ENCODE measurements around the gene NUP50. TPM values are rescaled to one million over a fixed set of nuclear protein-coding genes. Genes with fewer than 3 reads are reported as not detected.
"Not testable (repeated sequence)": the region's sequence is repeated elsewhere in the genome, so short reads cannot be mapped to it uniquely, and the experiment has no call there.

The NUP50 gene
- polyA plus RNA-seq, 1 donor, result 18.7 TPM

- no peak for DNase-seq (ENCODE audit: low read depth)
Observed at GRCh38 chr22:45159652-45160462, 3.9 kb upstream of the NUP50 start.

- DNase-seq (ENCODE audit: low read depth), result no peak
Observed at GRCh38 chr22:45162531-45162930, 1.2 kb upstream of the NUP50 start.

DNA sequence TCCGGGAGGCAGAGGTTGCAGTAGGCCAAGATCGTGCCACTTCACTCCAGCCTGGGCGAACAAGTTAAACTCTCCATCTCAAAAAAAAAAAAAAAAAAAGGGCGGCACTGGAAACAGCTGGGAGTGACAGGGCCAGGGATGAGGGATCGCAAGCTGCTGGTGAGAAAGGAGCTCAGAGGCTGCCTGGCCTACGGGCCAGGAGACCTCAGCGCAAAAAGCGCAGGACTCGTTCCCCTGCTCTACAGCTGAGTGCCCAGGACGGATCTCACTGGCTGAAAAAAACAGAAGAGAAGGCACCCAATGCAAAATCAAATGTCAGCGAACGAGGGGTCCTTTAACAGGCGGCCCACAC, 650 bp upstream of the NUP50 start:
- peak; percentile 9 for DNase-seq (ENCODE audit: low read depth)

GRCh38 chr22:45164270-45165088, 754 bp downstream of the NUP50 start:
- DNase-seq (ENCODE audit: low read depth), result no peak

DNA sequence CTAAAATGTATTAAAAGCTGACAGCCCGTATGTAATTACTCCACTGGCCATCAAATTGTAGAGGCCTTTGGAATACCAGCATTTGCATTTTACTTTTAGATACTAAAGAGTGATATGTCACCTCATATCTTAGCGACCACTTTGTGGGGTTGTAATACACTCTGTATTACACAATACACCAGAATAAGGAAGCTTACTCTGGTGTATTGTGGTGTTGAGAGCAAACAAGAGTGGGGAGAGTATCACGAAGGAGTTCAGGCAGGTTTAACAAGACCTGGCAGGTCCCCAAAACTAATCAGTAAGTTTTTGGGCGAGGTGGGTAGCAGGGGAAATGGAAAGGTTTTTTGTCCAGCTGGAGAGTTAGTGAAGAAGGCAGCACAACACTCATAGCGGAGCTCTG, 3.2 kb downstream of the NUP50 start:
- DNase-seq (ENCODE audit: low read depth), result no peak

DNA sequence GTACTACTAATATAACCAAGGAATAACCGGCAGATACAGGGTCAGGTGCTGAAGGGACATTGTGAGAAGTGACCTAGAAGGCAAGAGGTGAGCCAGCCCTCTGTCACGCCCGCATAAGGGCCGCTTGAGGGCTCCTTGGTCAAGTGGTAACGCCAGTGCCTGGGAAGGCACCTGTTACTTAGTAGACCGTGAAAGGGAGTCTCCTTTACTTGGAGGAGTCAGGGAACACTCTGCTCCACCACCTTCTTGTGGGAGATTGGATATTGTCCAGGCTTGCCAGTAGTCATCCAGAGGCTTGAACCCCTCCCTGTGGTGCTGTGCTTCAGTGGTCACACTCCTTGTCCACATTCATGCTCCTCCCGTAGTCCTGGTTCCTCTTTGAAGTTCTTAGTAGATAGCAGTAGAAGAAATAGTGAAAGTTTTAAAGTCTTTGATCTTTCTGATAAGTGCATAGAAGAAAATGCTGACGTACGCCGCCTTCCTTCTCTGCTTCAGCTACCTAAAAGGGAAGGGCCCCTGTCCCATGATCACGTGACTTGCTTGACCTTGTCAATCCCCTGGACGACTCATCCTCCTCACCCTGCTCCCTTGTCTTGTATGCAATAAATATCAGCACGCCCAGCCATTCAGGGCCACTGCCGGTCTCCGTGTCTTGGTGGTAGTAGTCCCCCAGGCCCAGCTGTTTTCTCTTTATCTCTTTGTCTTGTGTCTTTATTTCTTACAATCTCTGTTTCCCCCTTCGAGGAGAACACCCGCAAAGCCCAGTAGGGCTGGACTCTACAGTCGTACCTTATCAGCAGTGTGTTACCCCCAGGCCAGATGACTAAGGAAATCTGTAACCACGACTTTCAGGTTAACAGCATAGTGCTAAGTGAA, 6.1 kb downstream of the NUP50 start:
- no peak for DNase-seq (ENCODE audit: low read depth)

DNA sequence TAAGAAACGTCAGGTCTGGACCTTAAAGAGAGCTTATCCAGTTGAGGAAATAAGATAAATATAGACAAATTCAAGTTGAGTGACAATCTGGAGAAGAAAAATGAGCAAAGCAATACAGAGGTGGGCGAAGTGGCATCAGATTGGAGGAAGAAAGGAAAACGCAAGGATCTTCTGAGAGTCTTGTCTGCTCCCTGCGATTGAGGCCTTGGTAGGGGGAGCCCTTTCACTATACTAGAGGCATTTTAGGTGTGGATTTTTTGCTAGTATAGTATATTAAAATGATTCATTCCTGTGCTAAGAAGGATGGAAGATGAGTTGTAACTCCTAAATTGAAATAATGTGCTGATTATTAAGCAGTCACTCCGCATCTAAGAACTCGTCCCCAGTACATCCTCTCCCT, 8.1 kb downstream of the NUP50 start:
- DNase-seq (ENCODE audit: low read depth), result no peak

DNA sequence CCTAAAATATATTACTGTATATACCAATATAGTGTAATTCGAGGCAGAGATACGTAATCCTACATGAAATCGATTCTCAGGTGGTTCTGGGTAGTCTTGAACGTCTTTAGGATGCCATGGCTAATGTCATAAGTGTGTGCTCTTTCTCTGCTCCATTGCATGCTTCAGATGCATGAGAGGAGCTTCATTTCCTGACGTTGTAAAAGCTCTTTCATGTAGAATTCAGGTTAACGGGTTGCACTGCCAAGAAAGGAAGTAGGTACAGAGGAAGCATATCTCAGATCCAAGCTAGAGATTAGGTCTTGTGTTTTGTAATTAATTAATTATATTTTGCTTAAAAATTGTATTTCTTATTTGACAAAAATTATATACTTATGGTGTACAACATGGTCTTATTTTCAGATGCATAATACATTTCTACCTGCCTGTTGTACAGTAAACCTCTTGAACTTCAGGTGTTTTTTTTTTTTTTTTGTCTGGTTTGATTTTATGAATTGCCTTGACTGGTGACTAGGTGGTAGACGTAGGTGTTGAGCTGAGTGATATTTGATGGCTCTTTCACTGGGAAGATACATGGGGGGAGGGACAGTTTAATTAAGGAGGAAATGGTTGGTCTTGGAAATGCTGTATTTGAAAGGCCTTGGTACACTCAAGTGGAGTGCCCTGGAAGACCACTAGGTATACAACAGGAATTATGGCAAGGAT, 9.3 kb downstream of the NUP50 start:
- DNase-seq (ENCODE audit: low read depth), result no peak

DNA sequence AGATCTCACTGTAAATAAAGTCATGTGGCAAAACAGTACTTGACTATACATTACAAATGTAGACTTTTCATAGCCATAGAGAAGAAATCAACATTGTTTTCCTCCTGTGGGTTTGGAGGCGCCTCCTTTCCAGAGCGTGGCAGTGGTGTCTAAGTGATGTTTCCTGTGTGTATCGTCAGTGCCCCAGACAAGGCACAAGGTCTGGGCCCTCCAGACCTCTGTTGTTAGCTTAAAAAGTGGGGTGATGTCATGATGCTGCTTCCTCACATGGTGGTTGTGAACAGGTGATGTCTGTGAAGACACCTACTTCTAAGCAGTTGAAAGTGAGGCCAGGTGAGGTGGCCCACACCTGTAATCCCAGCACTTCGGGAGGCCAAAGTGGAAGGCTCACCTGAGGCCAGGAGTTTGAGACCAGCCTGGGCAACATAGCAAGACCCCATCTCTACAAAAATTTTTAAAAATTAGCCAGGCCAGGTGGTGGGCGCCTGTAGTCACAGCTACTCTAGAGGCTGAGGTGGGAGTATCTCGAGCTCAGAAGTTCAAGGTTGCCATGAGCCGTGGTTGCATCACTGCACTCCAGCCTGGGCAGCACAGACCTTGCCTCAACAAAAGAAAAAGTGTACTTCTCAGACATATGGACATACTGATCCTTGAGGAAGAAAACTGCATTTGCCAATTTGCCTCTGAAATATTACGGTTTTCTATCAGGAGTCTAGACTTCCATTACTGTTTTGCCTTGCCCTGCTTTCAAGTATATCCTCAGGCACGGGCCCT, 15.7 kb downstream of the NUP50 start:
- no peak for DNase-seq (ENCODE audit: low read depth)

DNA sequence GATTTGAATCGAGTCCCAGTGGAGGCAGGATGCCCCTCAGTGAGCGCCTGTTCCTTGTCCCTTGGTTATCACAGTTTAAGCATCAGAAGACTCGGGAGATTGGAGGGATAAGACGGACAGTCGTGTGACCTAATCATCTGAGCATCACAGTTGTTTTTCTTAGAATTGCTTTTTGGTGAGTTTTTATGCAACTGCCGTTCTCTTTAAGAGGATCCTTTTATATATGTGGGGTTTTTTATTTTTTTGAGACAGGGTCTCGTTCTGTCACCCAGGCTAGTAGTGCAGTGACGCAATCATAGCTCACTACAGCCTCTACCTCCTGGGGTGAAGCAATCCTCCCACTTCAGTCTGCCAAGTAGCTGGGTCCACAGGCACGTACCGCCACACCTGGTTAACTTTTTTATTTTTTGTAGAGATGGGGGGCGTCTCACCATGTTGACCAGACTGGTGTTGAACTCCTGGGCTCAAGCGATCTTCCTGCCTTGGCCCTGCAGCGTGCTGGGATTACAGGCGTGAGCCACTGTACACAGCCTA, 16.5 kb downstream of the NUP50 start:
- no peak for DNase-seq (ENCODE audit: low read depth)

GRCh38 chr22:45181240-45181639, 17.5 kb downstream of the NUP50 start:
- no peak for DNase-seq (ENCODE audit: low read depth)

DNA sequence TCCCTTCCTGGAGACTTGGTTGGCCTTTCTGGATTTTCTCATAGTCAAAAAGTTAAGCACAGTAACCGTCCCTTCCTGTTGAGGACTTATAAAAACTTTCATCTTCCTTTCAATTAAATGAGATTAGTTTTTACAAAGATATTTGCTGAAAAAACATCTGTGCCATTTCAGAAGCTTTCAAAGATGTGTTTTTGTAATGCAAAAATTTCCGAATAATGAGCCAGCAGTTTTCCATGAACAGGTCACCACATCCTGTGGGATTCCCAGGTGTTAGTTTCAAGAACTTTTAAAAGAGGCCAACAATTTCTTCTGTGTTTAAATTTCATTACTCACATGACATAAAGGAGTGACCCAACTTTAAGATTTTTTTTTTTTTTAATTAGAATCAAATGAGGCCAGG, 18.0 kb downstream of the NUP50 start:
- no peak for DNase-seq (ENCODE audit: low read depth)

DNA sequence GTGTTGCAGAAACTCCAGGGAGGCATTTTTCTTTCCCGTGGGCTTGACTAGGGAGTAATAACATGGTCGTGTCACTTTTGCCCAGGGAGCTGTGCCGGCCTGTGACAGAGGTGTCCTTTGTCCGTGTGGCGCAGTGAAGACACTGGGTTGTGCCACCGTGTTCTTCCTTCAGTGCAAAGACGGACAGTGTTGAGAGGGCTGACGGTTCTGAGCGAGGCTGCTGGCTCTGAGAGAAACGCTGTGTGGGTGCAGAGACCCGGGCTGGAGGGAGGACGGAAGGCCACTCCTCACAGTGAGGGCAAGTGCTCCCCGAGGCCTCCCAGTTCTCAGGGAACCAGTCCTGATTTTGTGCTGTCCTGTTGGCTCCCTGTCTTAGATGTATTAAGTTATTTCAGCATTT, 20.2 kb downstream of the NUP50 start:
- DNase-seq (ENCODE audit: low read depth), result no peak

DNA sequence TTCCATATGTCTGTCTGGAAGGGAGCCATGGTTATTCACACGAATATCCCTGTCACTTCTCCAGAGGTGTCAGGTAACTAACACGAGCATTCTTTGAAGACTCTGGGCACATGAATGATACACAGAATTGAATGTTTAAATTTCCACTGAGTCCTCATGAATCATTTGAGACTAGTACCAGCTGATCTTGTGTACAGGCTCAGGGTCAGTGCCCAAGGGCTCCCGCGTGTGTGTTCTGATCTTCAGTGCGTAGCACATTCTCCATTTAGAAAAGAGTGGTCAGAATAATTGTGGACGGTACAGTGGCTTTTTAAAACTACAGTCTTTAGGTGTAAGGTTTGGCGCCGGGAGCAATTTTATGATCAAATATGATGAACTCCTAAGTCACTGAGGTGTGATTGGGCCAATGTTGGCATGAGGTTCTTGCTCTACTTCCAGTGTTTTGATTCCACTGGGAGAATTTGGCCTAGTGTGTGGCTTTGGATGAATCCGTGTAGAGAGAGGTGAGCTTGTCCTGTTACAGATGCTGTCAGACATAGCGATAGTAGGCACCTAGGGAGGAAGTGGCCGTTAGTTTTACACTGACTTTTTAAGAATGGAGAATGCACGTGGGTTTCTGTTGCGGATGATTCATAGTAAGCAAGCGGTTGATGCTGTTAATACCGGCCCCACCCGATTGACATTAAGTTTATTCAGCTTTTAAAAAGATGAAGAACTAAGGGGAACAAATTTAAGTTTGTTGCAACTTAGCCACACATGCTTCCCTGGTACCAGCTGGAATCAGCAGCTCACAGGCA, 22.2 kb downstream of the NUP50 start:
- no peak for DNase-seq (ENCODE audit: low read depth)

DNA sequence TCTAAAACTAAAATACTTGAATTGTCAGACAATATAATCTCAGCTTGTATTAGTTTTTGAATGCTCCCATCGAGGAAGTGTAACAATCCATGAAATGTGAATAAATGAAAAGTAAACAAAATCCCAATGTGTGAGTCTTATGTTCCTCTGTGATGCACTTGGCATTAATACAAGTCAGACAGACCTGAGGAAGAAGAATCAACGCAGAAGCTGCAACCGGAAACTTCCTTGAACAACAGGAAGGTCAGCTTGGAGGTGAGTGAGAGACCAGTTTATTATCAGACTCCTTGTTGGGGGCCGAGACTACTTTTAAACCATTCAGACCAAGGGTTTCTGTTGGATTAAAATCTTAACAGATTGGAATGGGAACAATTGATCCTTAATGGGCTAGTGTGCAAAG, 24.2 kb downstream of the NUP50 start:
- no peak for DNase-seq (ENCODE audit: low read depth)

- no peak for DNase-seq (ENCODE audit: low read depth)
Observed at GRCh38 chr22:45188779-45189178, 25.1 kb downstream of the NUP50 start.

DNA sequence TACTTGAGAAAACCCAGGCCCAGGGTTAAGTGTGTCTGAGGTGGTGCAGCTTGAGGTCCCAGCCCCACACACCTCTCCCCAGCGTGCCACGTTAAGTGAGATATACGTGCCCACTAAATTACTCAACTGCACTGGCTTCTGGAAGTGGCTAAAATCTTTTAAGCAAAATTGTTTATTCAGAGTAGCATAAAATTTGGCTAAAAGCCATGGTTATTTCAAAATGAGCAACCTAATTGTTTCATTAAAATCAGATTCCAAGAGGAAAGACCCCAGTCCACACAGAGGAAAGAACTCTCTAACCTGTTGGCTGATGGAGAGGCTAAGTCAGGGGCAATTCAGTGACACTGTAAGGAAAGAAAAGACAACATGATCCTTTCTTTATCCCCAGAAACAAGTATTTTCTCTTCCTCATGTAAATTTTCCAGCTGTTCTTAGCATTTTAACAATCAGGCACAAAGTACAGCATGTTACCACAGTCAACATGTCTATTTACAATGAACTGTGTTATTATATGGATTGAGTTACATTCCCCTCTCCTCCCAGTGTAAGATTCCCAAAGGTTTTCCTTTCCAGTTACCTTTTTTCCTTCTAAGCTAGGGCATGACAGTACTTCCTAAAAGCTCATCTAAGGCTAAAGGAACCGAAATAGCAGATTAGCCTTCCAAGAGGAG, 26.6 kb downstream of the NUP50 start:
- no peak for DNase-seq (ENCODE audit: low read depth)

DNA sequence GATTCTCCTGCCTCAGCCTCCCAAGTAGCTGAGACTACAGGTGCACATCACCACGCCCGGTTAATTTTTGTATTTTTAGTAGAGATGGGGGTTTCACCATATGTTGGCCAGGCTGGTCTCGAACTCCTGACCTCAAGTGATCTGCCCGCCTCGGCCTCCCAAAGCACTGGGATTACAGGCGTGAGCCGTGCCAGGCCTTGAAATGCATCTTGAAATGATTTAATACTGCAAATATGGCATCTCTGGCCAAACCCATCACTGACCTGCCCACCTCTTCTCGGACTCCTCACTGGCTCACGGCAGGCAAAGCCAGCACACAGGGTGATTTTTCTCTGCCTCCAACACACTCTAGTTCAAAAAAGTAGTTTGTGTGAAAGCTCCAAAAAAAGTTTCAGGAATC, 28.0 kb downstream of the NUP50 start:
- DNase-seq (ENCODE audit: low read depth), result not testable (repeated sequence)

DNA sequence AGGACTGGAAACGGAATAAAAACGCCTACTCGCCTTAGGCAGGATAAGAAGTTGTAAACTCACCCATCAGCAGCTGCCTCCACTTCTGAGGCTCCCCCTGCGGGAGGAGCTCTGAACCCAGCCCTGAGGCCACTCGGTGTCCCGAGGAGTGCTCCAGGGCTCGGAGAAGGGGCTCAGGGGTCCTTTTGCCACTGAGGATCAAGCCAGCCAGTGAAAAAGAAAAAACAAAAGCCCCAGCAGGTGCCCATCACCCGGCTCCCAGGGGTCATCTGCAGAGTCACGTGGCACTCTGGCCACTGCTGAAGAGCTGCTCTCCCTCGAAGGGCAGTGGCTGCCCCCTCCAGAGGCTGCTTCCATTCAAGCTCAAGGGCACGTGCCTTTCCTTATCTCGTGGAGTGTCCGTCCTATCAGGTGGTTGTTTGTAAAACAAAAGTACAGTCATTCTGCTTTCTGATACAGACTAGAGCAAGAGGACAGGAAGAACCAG, 29.0 kb downstream of the NUP50 start:
- DNase-seq (ENCODE audit: low read depth), result no peak

Data from forelimb muscle (tissue), 1 donor.